Stomach (tissue), 9 donors: ENCODE measurements around the gene KDM3A. TPM values are rescaled to one million over a fixed set of nuclear protein-coding genes. Genes with fewer than 3 reads are reported as not detected.

Experiments
- DNase-seq, 2 donors: peaks; one replicate each; pipeline versions ENCODE4 v3.0.0 to v3.0.0-alpha.2; 2013 to 2019
- H3K27ac ChIP-seq, 5 donors: fragments of 200-600 bp in 4 of 5; sonication (generic) in 4 of 5; one replicate each; pipeline ENCODE4 v1.5.1; 2013 to 2019; ENCODE audit warnings: mild to moderate bottlenecking in 1 of 5, moderate library complexity in 1 of 5
- H3K27me3 ChIP-seq, 3 donors: fragments of 200-600 bp; sonication (generic); one replicate each; pipeline ENCODE4 v1.5.1; 2017 to 2019; ENCODE audit warnings: mixed run types in 1 of 3
- H3K36me3 ChIP-seq, 4 donors: fragments of 200-600 bp; sonication (generic); 1 replicate in 3 of 4; 2 replicates in 1 of 4; pipeline ENCODE4 v1.5.1; 2016 to 2019
- H3K4me1 ChIP-seq, 4 donors: fragments of 200-600 bp; sonication (generic); one replicate each; pipeline ENCODE4 v1.5.1; 2016 to 2019
- H3K4me3 ChIP-seq, 4 donors: fragments of 200-600 bp; sonication (generic) in 3 of 4; one replicate each; pipeline ENCODE4 v1.5.1; 2016 to 2019; ENCODE audit warnings: mild to moderate bottlenecking in 1 of 4
- H3K9me3 ChIP-seq, 4 donors: fragments of 200-600 bp; sonication (generic); one replicate each; pipeline ENCODE4 v1.5.1; 2016 to 2019
- CTCF ChIP-seq, 7 experiments: fragments of 450-650 bp in 4 of 7; fragments of 200-600 bp in 3 of 7; sonication (generic) in 3 of 7; IDR thresholded peaks; one replicate each; pipeline ENCODE4 v1.5.1; 2016 to 2019; ENCODE audit warnings: antibody characterized with exemption in 7 of 7, control low read depth in 2 of 7, mild to moderate bottlenecking in 1 of 7
- EP300 ChIP-seq: sonication (generic); formaldehyde crosslinking; IDR thresholded peaks from one replicate; pipeline ENCODE4 v1.6.1; 2017; ENCODE audit warnings: antibody characterized with exemption
- POLR2A ChIP-seq, 4 donors: fragments of 450-650 bp; IDR thresholded peaks; one replicate each; pipeline ENCODE4 v1.6.1; 2016; ENCODE audit warnings: antibody characterized with exemption in 4 of 4, control low read depth in 2 of 4, mild to moderate bottlenecking in 1 of 4, moderate library complexity in 1 of 4
- POLR2AphosphoS5 ChIP-seq, 3 donors: sonication (generic); formaldehyde crosslinking; IDR thresholded peaks; one replicate each; pipeline ENCODE4 v1.6.1; 2016; ENCODE audit warnings: antibody characterized with exemption in 3 of 3
- WGBS, 5 donors: extraction: QIAGEN DNeasy Blood & Tissue Kit in 3 of 5; methylation state at CpG; one replicate each; pipeline versions ENCODE4 v1.1.5 to v1.1.7; 2013 to 2018; 5-methylcytosine and 5-hydroxymethylcytosine counted together
- intact Hi-C: fragments of 100-400 bp; cut with DNase I; formaldehyde crosslinking; loops from one replicate; pipeline ENCODE4 v1.15.1; 2023; ENCODE audit warnings: low total_unique reads
- polyA plus RNA-seq, 3 donors: library from polyadenylated mRNA; stranded (reverse); fragments of 200-250 nt; gene quantifications; one replicate each; pipeline ENCODE4 v1.2.3, GENCODE V29; 2013
- total RNA-seq, 5 donors: library from RNA; depleted of rRNA; stranded (reverse); fragments of >200 nt; gene quantifications; one replicate each; pipeline versions ENCODE4 v1.1.0 to v1.2.3, GENCODE V29; 2014 to 2016
- donor health status: healthy with polysubstance abuse.
- donor health status: Bipolar disorder and iron deficiency.
- donor health status: healthy.

KDM3A gene
- total and polyA plus RNA-seq, 8 donors, result 10.4 to 101 (median 32.0) TPM

GRCh38 chr2:86464652-86465051 lies 23.5 kb downstream of the KDM3A start:
- Histone ChIP-seq H3K36me3 (peaks cover 33 to 100% (median 99%) of the 10 kb centered on the region in 4 donors), H3K27me3 (no peaks in the 10 kb centered on the region), H3K9me3 (no peaks in the 10 kb centered on the region), H3K4me1 (peaks cover 0 to 37% (median 11%) of the 10 kb centered on the region in 4 donors), H3K4me3 (no peak overlapping the region), H3K27ac (no peak overlapping the region)
- TF ChIP-seq POLR2AphosphoS5 (IDR thresholded peaks at IDR 0.05), result no peak
- no peak for TF ChIP-seq EP300
- no peak for TF ChIP-seq CTCF (IDR thresholded peaks at IDR 0.05)
- no peak for TF ChIP-seq POLR2A (IDR thresholded peaks at IDR 0.05)
- DNase-seq, result no peak
- WGBS, 5 donors, result 67 to 74% (median 71%) methylated on average over 3 of the region's 3 CpGs
- intact Hi-C loops, result no loop called here

GRCh38 chr2:86466306-86466705 lies 25.1 kb downstream of the KDM3A start:
- TF ChIP-seq CTCF (IDR thresholded peaks at IDR 0.05) (no peak), EP300 (no peak), POLR2AphosphoS5 (IDR thresholded peaks at IDR 0.05) (no peak), POLR2A (IDR thresholded peaks at IDR 0.05) (no peak)
- peaks cover 29 to 99% (median 99%) of the 10 kb centered on the region in 4 donors for H3K36me3 ChIP-seq
- 88 to 96% (median 91%) methylated on average over 1 of the region's 1 CpG for WGBS, 5 donors
- H3K4me3 ChIP-seq, result no peak overlapping the region
- no peaks in the 10 kb centered on the region for H3K27me3 ChIP-seq
- DNase-seq, result no peak
- H3K27ac ChIP-seq, result no peak overlapping the region
- peaks cover 0 to 37% (median 11%) of the 10 kb centered on the region in 4 donors for H3K4me1 ChIP-seq
- intact Hi-C loops, result no loop called here
- no peaks in the 10 kb centered on the region for H3K9me3 ChIP-seq

- WGBS, 5 donors, result 86 to 91% (median 88%) methylated on average over 7 of the region's 7 CpGs
- H3K27ac ChIP-seq, result no peak overlapping the region
- H3K4me3 ChIP-seq, result no peak overlapping the region
- H3K27me3 ChIP-seq, result no peaks in the 10 kb centered on the region
- H3K9me3 ChIP-seq, result no peaks in the 10 kb centered on the region
- TF ChIP-seq POLR2A (IDR thresholded peaks at IDR 0.05) (no peak), CTCF (IDR thresholded peaks at IDR 0.05) (no peak), EP300 (no peak), POLR2AphosphoS5 (IDR thresholded peaks at IDR 0.05) (no peak)
- H3K4me1 ChIP-seq, result peaks cover 0 to 36% (median 10%) of the 10 kb centered on the region in 4 donors
- DNase-seq, result no peak
- intact Hi-C loops, result no loop called here
- peaks cover 36 to 100% (median 99%) of the 10 kb centered on the region in 4 donors for H3K36me3 ChIP-seq
Observed at GRCh38 chr2:86468162-86469033, 27.2 kb downstream of the KDM3A start.

GRCh38 chr2:86470890-86471289 lies 29.7 kb downstream of the KDM3A start:
- H3K36me3 ChIP-seq, result peaks cover 21 to 100% (median 99%) of the 10 kb centered on the region in 4 donors
- no peaks in the 10 kb centered on the region for H3K27me3 ChIP-seq
- 57 to 80% (median 74%) methylated on average over 1 of the region's 1 CpG for WGBS, 5 donors
- intact Hi-C loops, result no loop called here
- no peak overlapping the region for H3K27ac ChIP-seq
- DNase-seq, result no peak
- no peak for TF ChIP-seq CTCF (IDR thresholded peaks at IDR 0.05)
- TF ChIP-seq EP300, result no peak
- TF ChIP-seq POLR2A (IDR thresholded peaks at IDR 0.05), result no peak
- no peak for TF ChIP-seq POLR2AphosphoS5 (IDR thresholded peaks at IDR 0.05)
- no peaks in the 10 kb centered on the region for H3K9me3 ChIP-seq
- peaks cover 0 to 23% (median 7%) of the 10 kb centered on the region in 4 donors for H3K4me1 ChIP-seq
- H3K4me3 ChIP-seq, result no peak overlapping the region
